ENCODE measurements around the gene LKAAEAR1. TPM values are rescaled to one million over a fixed set of nuclear protein-coding genes. Genes with fewer than 3 reads are reported as not detected.

LKAAEAR1 gene
- total RNA-seq, 1 experiment from 2014 or later: 1.7 TPM

GRCh38 chr20:64130876-64131275 is 46.7 kb upstream of the LKAAEAR1 start:
- Mint-ChIP-seq H3K4me1 (peaks cover 2% of the 10 kb centered on the region; the same call in 1 of the 2 replicates), H3K27me3 (ENCODE audit: low read depth) (0 out of 2 replicates have a peak, but pooled peaks cover 4% of the 10 kb centered on the region), H3K36me3 (0 out of 2 replicates have a peak, but pooled peaks cover 3% of the 10 kb centered on the region), H3K27ac (no peak overlapping the region), H3K4me3 (no peak overlapping the region), H3K9me3 (peaks cover 20% of the 10 kb centered on the region)
- DNase-seq (ENCODE audit: low spot score) (no peak), ATAC-seq (no peak)
- ChIA-PET POLR2A (no interaction called here), CTCF (interaction anchor here (1.0 kb wide), 1 partner anchor 28 kb away, joined by 4 read pairs; no protein-coding TSS in a partner anchor)
- TF ChIP-seq ZSCAN18 (CRISPR knock-in tag; IDR thresholded peaks at IDR 0.05) (no peak), ELF4 (CRISPR knock-in tag; IDR thresholded peaks at IDR 0.05; ENCODE audit: low read depth) (no peak), JUN (CRISPR knock-in tag; IDR thresholded peaks at IDR 0.05) (no peak), SP1 (CRISPR knock-in tag; conservative IDR thresholded peaks at IDR 0.05) (no peak), ATF6 (CRISPR knock-in tag; IDR thresholded peaks at IDR 0.05) (no peak), PRRX2 (CRISPR knock-in tag; IDR thresholded peaks at IDR 0.05) (no peak), KAT7 (CRISPR knock-in tag; IDR thresholded peaks at IDR 0.05; ENCODE audit: borderline replicate concordance) (no peak)
- TF ChIP-seq, protein P1, sequence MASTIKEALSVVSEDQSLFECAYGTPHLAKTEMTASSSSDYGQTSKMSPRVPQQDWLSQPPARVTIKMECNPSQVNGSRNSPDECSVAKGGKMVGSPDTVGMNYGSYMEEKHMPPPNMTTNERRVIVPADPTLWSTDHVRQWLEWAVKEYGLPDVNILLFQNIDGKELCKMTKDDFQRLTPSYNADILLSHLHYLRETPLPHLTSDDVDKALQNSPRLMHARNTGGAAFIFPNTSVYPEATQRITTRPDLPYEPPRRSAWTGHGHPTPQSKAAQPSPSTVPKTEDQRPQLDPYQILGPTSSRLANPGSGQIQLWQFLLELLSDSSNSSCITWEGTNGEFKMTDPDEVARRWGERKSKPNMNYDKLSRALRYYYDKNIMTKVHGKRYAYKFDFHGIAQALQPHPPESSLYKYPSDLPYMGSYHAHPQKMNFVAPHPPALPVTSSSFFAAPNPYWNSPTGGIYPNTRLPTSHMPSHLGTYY (CRISPR knock-in tag; IDR thresholded peaks at IDR 0.05): no peak
- TF ChIP-seq, protein P2, sequence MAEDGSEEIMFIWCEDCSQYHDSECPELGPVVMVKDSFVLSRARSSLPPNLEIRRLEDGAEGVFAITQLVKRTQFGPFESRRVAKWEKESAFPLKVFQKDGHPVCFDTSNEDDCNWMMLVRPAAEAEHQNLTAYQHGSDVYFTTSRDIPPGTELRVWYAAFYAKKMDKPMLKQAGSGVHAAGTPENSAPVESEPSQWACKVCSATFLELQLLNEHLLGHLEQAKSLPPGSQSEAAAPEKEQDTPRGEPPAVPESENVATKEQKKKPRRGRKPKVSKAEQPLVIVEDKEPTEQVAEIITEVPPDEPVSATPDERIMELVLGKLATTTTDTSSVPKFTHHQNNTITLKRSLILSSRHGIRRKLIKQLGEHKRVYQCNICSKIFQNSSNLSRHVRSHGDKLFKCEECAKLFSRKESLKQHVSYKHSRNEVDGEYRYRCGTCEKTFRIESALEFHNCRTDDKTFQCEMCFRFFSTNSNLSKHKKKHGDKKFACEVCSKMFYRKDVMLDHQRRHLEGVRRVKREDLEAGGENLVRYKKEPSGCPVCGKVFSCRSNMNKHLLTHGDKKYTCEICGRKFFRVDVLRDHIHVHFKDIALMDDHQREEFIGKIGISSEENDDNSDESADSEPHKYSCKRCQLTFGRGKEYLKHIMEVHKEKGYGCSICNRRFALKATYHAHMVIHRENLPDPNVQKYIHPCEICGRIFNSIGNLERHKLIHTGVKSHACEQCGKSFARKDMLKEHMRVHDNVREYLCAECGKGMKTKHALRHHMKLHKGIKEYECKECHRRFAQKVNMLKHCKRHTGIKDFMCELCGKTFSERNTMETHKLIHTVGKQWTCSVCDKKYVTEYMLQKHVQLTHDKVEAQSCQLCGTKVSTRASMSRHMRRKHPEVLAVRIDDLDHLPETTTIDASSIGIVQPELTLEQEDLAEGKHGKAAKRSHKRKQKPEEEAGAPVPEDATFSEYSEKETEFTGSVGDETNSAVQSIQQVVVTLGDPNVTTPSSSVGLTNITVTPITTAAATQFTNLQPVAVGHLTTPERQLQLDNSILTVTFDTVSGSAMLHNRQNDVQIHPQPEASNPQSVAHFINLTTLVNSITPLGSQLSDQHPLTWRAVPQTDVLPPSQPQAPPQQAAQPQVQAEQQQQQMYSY (CRISPR knock-in tag; IDR thresholded peaks at IDR 0.05): no peak

DNA sequence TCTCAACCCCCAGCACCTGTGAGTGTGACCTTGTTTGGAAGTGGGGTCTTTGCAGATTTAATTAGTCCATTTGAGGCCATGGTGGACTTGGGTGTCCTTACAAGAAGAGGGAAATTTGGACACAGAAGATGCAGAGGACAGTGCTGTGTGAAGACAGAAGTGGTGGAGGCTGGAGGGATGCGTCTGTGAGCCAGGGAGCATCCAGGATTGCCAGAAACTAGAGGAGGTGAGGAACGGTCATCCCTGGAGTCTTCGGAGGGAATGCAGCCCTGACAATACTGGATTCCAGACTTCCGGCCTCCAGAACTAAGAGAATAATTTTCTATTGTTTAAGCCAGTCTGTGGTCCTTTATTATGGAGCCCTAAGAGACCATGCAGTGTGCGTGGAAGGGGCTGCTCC is 46.1 kb upstream of the LKAAEAR1 start:
- H3K4me3 Mint-ChIP-seq: no peak overlapping the region
- H3K27me3 Mint-ChIP-seq (ENCODE audit: low read depth): 0 out of 2 replicates have a peak, but pooled peaks cover 4% of the 10 kb centered on the region
- H3K27ac Mint-ChIP-seq: no peak overlapping the region
- H3K36me3 Mint-ChIP-seq: 0 out of 2 replicates have a peak, but pooled peaks cover 3% of the 10 kb centered on the region
- H3K9me3 Mint-ChIP-seq: peaks cover 23% of the 10 kb centered on the region
- ChIA-PET POLR2A (no interaction called here), CTCF (interaction anchor here (0.7 kb wide), 1 partner anchor 46 kb away, joined by 4 read pairs; no protein-coding TSS in a partner anchor)
- ATAC-seq (no peak), DNase-seq (ENCODE audit: low spot score) (no peak)
- H3K4me1 Mint-ChIP-seq: peaks cover 2% of the 10 kb centered on the region; the same call in 1 of the 2 replicates
- TF ChIP-seq ZNF219 (CRISPR knock-in tag; IDR thresholded peaks at IDR 0.05; ENCODE audit: borderline replicate concordance) (no peak), SOX15 (CRISPR knock-in tag; IDR thresholded peaks at IDR 0.05) (no peak), RELA (CRISPR knock-in tag; IDR thresholded peaks at IDR 0.05; ENCODE audit: borderline replicate concordance) (no peak), USF1 (CRISPR knock-in tag; IDR thresholded peaks at IDR 0.05) (no peak), GTF2I (CRISPR knock-in tag; conservative IDR thresholded peaks at IDR 0.05) (no peak), NR3C1 (CRISPR knock-in tag; conservative IDR thresholded peaks at IDR 0.05; ENCODE audit: low read depth) (no peak), SMAD3 (CRISPR knock-in tag; IDR thresholded peaks at IDR 0.05; ENCODE audit: borderline replicate concordance) (no peak)
- TF ChIP-seq, protein P3, sequence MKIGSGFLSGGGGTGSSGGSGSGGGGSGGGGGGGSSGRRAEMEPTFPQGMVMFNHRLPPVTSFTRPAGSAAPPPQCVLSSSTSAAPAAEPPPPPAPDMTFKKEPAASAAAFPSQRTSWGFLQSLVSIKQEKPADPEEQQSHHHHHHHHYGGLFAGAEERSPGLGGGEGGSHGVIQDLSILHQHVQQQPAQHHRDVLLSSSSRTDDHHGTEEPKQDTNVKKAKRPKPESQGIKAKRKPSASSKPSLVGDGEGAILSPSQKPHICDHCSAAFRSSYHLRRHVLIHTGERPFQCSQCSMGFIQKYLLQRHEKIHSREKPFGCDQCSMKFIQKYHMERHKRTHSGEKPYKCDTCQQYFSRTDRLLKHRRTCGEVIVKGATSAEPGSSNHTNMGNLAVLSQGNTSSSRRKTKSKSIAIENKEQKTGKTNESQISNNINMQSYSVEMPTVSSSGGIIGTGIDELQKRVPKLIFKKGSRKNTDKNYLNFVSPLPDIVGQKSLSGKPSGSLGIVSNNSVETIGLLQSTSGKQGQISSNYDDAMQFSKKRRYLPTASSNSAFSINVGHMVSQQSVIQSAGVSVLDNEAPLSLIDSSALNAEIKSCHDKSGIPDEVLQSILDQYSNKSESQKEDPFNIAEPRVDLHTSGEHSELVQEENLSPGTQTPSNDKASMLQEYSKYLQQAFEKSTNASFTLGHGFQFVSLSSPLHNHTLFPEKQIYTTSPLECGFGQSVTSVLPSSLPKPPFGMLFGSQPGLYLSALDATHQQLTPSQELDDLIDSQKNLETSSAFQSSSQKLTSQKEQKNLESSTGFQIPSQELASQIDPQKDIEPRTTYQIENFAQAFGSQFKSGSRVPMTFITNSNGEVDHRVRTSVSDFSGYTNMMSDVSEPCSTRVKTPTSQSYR (CRISPR knock-in tag; IDR thresholded peaks at IDR 0.05): no peak
- TF ChIP-seq, protein P4, sequence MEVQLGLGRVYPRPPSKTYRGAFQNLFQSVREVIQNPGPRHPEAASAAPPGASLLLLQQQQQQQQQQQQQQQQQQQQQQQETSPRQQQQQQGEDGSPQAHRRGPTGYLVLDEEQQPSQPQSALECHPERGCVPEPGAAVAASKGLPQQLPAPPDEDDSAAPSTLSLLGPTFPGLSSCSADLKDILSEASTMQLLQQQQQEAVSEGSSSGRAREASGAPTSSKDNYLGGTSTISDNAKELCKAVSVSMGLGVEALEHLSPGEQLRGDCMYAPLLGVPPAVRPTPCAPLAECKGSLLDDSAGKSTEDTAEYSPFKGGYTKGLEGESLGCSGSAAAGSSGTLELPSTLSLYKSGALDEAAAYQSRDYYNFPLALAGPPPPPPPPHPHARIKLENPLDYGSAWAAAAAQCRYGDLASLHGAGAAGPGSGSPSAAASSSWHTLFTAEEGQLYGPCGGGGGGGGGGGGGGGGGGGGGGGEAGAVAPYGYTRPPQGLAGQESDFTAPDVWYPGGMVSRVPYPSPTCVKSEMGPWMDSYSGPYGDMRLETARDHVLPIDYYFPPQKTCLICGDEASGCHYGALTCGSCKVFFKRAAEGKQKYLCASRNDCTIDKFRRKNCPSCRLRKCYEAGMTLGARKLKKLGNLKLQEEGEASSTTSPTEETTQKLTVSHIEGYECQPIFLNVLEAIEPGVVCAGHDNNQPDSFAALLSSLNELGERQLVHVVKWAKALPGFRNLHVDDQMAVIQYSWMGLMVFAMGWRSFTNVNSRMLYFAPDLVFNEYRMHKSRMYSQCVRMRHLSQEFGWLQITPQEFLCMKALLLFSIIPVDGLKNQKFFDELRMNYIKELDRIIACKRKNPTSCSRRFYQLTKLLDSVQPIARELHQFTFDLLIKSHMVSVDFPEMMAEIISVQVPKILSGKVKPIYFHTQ (CRISPR knock-in tag; IDR thresholded peaks at IDR 0.05): no peak
- TF ChIP-seq, protein P5, sequence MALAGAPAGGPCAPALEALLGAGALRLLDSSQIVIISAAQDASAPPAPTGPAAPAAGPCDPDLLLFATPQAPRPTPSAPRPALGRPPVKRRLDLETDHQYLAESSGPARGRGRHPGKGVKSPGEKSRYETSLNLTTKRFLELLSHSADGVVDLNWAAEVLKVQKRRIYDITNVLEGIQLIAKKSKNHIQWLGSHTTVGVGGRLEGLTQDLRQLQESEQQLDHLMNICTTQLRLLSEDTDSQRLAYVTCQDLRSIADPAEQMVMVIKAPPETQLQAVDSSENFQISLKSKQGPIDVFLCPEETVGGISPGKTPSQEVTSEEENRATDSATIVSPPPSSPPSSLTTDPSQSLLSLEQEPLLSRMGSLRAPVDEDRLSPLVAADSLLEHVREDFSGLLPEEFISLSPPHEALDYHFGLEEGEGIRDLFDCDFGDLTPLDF (CRISPR knock-in tag; IDR thresholded peaks at IDR 0.05): no peak

Data from WTC11 (cell line).